Liver (tissue), 9 donors: ENCODE data around the gene TPST1. TPM values are rescaled to one million over a fixed set of nuclear protein-coding genes. Genes with fewer than 3 reads are reported as not detected.

Experiments
- DNase-seq: peaks from one replicate; pipeline ENCODE4 v3.0.0-alpha.2; 2017; ENCODE audit warnings: low spot score
- H3K27ac ChIP-seq, 2 donors: one replicate each; pipeline ENCODE4 v1.7.0; 2013; ENCODE audit warnings: inconsistent platforms in 2 of 2, low read length in 2 of 2, control low read depth in 1 of 2, low read depth in 1 of 2, mild to moderate bottlenecking in 1 of 2
- H3K27me3 ChIP-seq, 4 donors: one replicate each; pipeline versions ENCODE4 v1.6.1 to v1.7.0; 2013; ENCODE audit warnings: low read length in 3 of 4, inconsistent platforms in 1 of 4, mild to moderate bottlenecking in 1 of 4, moderate library complexity in 1 of 4; ENCODE audit not compliant: control insufficient read depth in 4 of 4, insufficient read depth in 4 of 4
- H3K36me3 ChIP-seq, 4 donors: one replicate each; pipeline versions ENCODE4 v1.6.1 to v1.7.0; 2013; ENCODE audit warnings: low read length in 3 of 4, mild to moderate bottlenecking in 3 of 4, low read depth in 1 of 4, moderate library complexity in 1 of 4; ENCODE audit not compliant: control insufficient read depth in 4 of 4, insufficient read depth in 3 of 4
- H3K4me1 ChIP-seq, 4 donors: one replicate each; pipeline versions ENCODE4 v1.6.1 to v1.7.0; 2013; ENCODE audit warnings: low read length in 3 of 4, mild to moderate bottlenecking in 3 of 4, moderate library complexity in 1 of 4; ENCODE audit not compliant: control insufficient read depth in 4 of 4, insufficient read depth in 4 of 4
- H3K4me3 ChIP-seq, 3 donors: one replicate each; pipeline versions ENCODE4 v1.6.1 to v1.7.0; 2013; ENCODE audit warnings: low read length in 3 of 3, control low read depth in 1 of 3, low read depth in 1 of 3, mild to moderate bottlenecking in 1 of 3
- H3K9ac ChIP-seq, 2 donors: one replicate each; pipeline ENCODE4 v1.7.0; 2013; ENCODE audit warnings: low read length in 2 of 2, mild to moderate bottlenecking in 2 of 2, moderate library complexity in 2 of 2, control low read depth in 1 of 2, low read depth in 1 of 2
- H3K9me3 ChIP-seq, 4 donors: one replicate each; pipeline versions ENCODE4 v1.6.1 to v1.7.0; 2013; ENCODE audit warnings: low read length in 3 of 4; ENCODE audit not compliant: control insufficient read depth in 4 of 4
- EGR1 ChIP-seq, 2 donors: IDR thresholded peaks; 2 replicates each; pipeline ENCODE4 v1.6.1; 2016 to 2018; ENCODE audit warnings: antibody characterized with exemption in 2 of 2, low read depth in 2 of 2
- GABPA ChIP-seq, 2 donors: IDR thresholded peaks in 1 of 2; conservative IDR thresholded peaks in 1 of 2; 2 replicates each; pipeline ENCODE4 v1.6.1; 2016; ENCODE audit warnings: antibody characterized with exemption in 2 of 2, mild to moderate bottlenecking in 1 of 2, moderate library complexity in 1 of 2
- HNF4A ChIP-seq, 2 donors: conservative IDR thresholded peaks; 2 replicates each; pipeline ENCODE4 v1.6.1; 2016; ENCODE audit warnings: antibody characterized with exemption in 2 of 2, mild to moderate bottlenecking in 2 of 2
- HNF4G ChIP-seq: IDR thresholded peaks from 2 replicates; pipeline ENCODE4 v1.6.1; 2016; ENCODE audit warnings: antibody characterized with exemption
- JUND ChIP-seq, 2 donors: IDR thresholded peaks; 2 replicates each; pipeline ENCODE4 v1.6.1; 2016; ENCODE audit warnings: antibody characterized with exemption in 2 of 2
- NR2F2 ChIP-seq: IDR thresholded peaks from 2 replicates; pipeline ENCODE4 v1.6.1; 2016; ENCODE audit warnings: antibody characterized with exemption
- RAD21 ChIP-seq, 2 donors: IDR thresholded peaks; 2 replicates each; pipeline ENCODE4 v1.6.1; 2016; ENCODE audit warnings: antibody characterized with exemption in 2 of 2, mild to moderate bottlenecking in 2 of 2
- RXRA ChIP-seq, 2 donors: IDR thresholded peaks; 2 replicates each; pipeline ENCODE4 v1.6.1; 2017 to 2018; ENCODE audit warnings: antibody characterized with exemption in 2 of 2, mild to moderate bottlenecking in 1 of 2
- SP1 ChIP-seq: IDR thresholded peaks from 2 replicates; pipeline ENCODE4 v1.6.1; 2018; ENCODE audit warnings: antibody characterized with exemption, mild to moderate bottlenecking
- TAF1 ChIP-seq: conservative IDR thresholded peaks from 2 replicates; pipeline ENCODE4 v1.6.1; 2016; ENCODE audit warnings: antibody characterized with exemption, mild to moderate bottlenecking
- YY1 ChIP-seq: IDR thresholded peaks from 2 replicates; pipeline ENCODE4 v1.6.1; 2016; ENCODE audit warnings: antibody characterized with exemption, mild to moderate bottlenecking
- WGBS: extraction: QIAGEN DNeasy Blood & Tissue Kit; methylation state at CpG from one replicate; pipeline ENCODE4 v1.1.7; 2013; 5-methylcytosine and 5-hydroxymethylcytosine counted together
- polyA plus RNA-seq, 2 donors: library from polyadenylated mRNA; stranded (reverse) in 1 of 2; unstranded in 1 of 2; fragments of 200-250 nt in 1 of 2; fragments of >200 nt in 1 of 2; fragmentation: Nextera tagmentation in 1 of 2; extraction: Ambion mirVana in 1 of 2; gene quantifications; one replicate each; pipeline versions ENCODE4 v1.2.1 to v1.2.3, GENCODE V29; 2013 to 2015
- total RNA-seq, 2 donors: library from RNA; depleted of rRNA; stranded (reverse); fragments of >200 nt; gene quantifications; one replicate each; pipeline ENCODE4 v1.2.3, GENCODE V29; 2014
- TF ChIP-seq, protein P1 (sequence below): IDR thresholded peaks from 2 replicates; pipeline ENCODE4 v1.6.1; 2016; ENCODE audit warnings: antibody characterized with exemption
- TF ChIP-seq, protein P2 (sequence below): IDR thresholded peaks from 2 replicates; pipeline ENCODE4 v1.6.1; 2016; ENCODE audit warnings: antibody characterized with exemption
- TF ChIP-seq, protein P3 (sequence below): IDR thresholded peaks from 2 replicates; pipeline ENCODE4 v1.6.1; 2016; ENCODE audit warnings: antibody characterized with exemption, mild to moderate bottlenecking
- TF ChIP-seq, protein P4 (sequence below): IDR thresholded peaks from 2 replicates; pipeline ENCODE4 v1.6.1; 2016; ENCODE audit warnings: antibody characterized with exemption
- donor health status: healthy.
- donor health status: healthy.
- donor health status: healthy.
- donor health status: healthy.
- donor health status: healthy.

Gene TPST1
- total and polyA plus RNA-seq, 4 donors = 23.8 to 62.5 (median 25.7) TPM

DNA sequence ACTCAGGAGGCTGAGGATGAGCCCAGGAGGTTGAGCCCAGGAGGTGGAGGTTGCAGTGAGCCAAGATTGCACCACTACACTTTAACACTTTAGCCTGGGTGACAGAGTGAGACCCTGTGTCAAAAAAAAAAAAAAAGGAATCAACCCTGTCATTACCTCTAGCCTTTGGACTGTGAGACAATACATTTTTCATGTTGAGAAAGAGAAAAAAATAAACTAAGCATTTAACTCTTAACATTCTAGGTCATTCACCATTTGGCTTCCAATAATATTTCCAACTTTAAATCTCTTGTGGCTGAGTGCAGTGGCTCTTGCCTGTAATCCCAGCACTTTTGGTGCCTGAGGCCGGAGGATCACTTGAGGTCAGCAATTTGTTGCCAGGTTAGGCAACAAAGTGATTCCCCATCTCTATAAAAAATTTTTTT is 41.9 kb upstream of the TPST1 start (continued):
- peak in 1 of 2 donors; percentile 44 for TF ChIP-seq RAD21 (IDR thresholded peaks at IDR 0.05)
- no peak for TF ChIP-seq YY1
- TF ChIP-seq SP1 = peak; percentile 51
- peak; percentile 75 to 84 for TF ChIP-seq RXRA (IDR thresholded peaks at IDR 0.05)
- TF ChIP-seq TAF1 = no peak
- peak in 1 of 2 donors; percentile 63 for TF ChIP-seq JUND (IDR thresholded peaks at IDR 0.05)
- TF ChIP-seq NR2F2 = no peak
- TF ChIP-seq, protein P1, sequence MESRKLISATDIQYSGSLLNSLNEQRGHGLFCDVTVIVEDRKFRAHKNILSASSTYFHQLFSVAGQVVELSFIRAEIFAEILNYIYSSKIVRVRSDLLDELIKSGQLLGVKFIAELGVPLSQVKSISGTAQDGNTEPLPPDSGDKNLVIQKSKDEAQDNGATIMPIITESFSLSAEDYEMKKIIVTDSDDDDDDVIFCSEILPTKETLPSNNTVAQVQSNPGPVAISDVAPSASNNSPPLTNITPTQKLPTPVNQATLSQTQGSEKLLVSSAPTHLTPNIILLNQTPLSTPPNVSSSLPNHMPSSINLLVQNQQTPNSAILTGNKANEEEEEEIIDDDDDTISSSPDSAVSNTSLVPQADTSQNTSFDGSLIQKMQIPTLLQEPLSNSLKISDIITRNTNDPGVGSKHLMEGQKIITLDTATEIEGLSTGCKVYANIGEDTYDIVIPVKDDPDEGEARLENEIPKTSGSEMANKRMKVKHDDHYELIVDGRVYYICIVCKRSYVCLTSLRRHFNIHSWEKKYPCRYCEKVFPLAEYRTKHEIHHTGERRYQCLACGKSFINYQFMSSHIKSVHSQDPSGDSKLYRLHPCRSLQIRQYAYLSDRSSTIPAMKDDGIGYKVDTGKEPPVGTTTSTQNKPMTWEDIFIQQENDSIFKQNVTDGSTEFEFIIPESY = no peak
- TF ChIP-seq, protein P2, sequence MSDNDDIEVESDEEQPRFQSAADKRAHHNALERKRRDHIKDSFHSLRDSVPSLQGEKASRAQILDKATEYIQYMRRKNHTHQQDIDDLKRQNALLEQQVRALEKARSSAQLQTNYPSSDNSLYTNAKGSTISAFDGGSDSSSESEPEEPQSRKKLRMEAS = no peak
- peak; percentile 78 for TF ChIP-seq HNF4A (conservative IDR thresholded peaks at IDR 0.05)

DNA sequence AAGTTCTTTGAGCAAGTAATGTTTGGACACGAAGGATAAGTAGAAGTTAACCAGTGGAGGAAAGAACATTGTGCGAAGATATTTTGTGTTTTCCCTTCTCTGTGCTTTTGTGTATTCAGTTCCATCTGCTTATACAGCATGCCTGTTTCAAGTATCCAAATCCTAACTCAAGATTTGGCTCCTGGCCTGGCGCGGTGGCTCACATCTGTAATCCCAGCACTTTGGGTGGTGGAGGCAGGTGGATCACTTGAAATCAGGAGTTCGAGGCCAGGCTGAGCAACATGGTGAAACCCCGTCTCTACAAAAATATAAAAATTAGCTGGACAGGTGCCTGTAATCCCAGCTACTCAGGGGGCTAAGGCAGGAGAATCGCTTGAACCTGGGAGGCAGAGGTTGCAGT is 40.8 kb upstream of the TPST1 start:
- Histone ChIP-seq H3K27ac (peak overlapping the region in 1 of 2 donors; percentile 84), H3K9me3 (no peaks in the 10 kb centered on the region), H3K27me3 (no peaks in the 10 kb centered on the region), H3K9ac (no peak overlapping the region), H3K36me3 (no peaks in the 10 kb centered on the region), H3K4me1 (peaks cover 0 to 8% (median 3%) of the 10 kb centered on the region in 4 donors), H3K4me3 (no peak overlapping the region)
- WGBS = 91% methylated on average over 7 of the region's 7 CpGs
- TF ChIP-seq NR2F2 (no peak), RXRA (IDR thresholded peaks at IDR 0.05) (no peak), HNF4A (conservative IDR thresholded peaks at IDR 0.05) (no peak)
- TF ChIP-seq, protein P3, sequence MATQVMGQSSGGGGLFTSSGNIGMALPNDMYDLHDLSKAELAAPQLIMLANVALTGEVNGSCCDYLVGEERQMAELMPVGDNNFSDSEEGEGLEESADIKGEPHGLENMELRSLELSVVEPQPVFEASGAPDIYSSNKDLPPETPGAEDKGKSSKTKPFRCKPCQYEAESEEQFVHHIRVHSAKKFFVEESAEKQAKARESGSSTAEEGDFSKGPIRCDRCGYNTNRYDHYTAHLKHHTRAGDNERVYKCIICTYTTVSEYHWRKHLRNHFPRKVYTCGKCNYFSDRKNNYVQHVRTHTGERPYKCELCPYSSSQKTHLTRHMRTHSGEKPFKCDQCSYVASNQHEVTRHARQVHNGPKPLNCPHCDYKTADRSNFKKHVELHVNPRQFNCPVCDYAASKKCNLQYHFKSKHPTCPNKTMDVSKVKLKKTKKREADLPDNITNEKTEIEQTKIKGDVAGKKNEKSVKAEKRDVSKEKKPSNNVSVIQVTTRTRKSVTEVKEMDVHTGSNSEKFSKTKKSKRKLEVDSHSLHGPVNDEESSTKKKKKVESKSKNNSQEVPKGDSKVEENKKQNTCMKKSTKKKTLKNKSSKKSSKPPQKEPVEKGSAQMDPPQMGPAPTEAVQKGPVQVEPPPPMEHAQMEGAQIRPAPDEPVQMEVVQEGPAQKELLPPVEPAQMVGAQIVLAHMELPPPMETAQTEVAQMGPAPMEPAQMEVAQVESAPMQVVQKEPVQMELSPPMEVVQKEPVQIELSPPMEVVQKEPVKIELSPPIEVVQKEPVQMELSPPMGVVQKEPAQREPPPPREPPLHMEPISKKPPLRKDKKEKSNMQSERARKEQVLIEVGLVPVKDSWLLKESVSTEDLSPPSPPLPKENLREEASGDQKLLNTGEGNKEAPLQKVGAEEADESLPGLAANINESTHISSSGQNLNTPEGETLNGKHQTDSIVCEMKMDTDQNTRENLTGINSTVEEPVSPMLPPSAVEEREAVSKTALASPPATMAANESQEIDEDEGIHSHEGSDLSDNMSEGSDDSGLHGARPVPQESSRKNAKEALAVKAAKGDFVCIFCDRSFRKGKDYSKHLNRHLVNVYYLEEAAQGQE = no peak
- TF ChIP-seq, protein P2 = no peak
- TF ChIP-seq, protein P4, sequence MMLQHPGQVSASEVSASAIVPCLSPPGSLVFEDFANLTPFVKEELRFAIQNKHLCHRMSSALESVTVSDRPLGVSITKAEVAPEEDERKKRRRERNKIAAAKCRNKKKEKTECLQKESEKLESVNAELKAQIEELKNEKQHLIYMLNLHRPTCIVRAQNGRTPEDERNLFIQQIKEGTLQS = no peak
- DNase-seq = no peak

DNA sequence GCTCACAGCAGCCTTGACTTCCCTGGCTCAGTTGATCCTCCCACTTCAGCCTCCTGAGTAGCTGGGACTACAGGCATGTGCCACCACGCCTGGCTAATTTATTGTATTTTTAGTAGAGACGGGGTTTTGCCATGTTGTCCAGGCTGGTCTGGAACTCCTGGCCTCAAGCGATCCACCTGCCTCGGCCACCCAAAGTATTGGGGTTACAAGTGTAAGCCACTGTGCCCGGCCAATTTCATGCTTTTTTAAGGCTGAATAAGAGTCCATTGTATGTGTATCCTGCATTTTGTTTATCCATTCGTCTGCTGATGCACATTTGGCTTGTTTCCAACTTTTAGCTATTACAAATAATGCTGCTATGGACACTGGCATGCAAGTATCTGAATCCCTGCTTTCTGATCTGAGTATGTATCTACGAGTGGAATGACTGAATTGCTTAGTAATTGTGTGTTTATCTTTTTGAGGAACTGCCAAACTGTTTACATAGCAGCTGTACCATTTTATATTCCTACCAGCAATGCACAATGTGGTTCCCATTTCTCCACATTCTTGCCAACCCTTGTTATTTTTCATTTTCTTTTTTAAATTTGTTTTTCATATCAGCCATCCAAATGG is 37.3 kb upstream of the TPST1 start:
- no peak overlapping the region for H3K27ac ChIP-seq
- no peaks in the 10 kb centered on the region for H3K27me3 ChIP-seq
- no peaks in the 10 kb centered on the region for H3K9me3 ChIP-seq
- TF ChIP-seq EGR1 (IDR thresholded peaks at IDR 0.05; ENCODE audit: low read depth in 2 of 2) (no peak), RAD21 (IDR thresholded peaks at IDR 0.05) (no peak), HNF4G (no peak), YY1 (no peak), GABPA (IDR thresholded peaks at IDR 0.05 in 1 of 2, conservative IDR thresholded peaks at IDR 0.05 in 1 of 2) (no peak), TAF1 (no peak), SP1 (no peak)
- TF ChIP-seq, protein P2 = no peak
- TF ChIP-seq, protein P1 = no peak
- TF ChIP-seq, protein P3 = no peak
- no peaks in the 10 kb centered on the region for H3K36me3 ChIP-seq
- no peak overlapping the region for H3K9ac ChIP-seq
- WGBS = 71% methylated on average over 7 of the region's 7 CpGs
- H3K4me3 ChIP-seq = no peak overlapping the region
- no peak for DNase-seq
- H3K4me1 ChIP-seq = peaks cover 0 to 3% (median under 1%) of the 10 kb centered on the region in 4 donors
